IPS-15b (cell line): ENCODE results near the gene UGT1A10.
"Not testable (repeated sequence)": the region's sequence is repeated elsewhere in the genome, so short reads cannot be mapped to it uniquely, and the experiment has no call there.

Experiments
- H3K27me3 ChIP-seq: one replicate; pipeline ENCODE4 v1.6.1; 2013; ENCODE audit warnings: low read length; ENCODE audit not compliant: control insufficient read depth, insufficient read depth
- H3K36me3 ChIP-seq: one replicate; pipeline ENCODE4 v1.6.1; 2013; ENCODE audit warnings: low read length; ENCODE audit not compliant: control insufficient read depth, insufficient read depth
- H3K4me1 ChIP-seq: one replicate; pipeline ENCODE4 v1.6.1; 2013; ENCODE audit warnings: mild to moderate bottlenecking, low read length; ENCODE audit not compliant: control insufficient read depth, insufficient read depth
- H3K4me3 ChIP-seq: one replicate; pipeline ENCODE4 v1.5.1; 2013; ENCODE audit warnings: low read depth, low read length
- H3K9ac ChIP-seq: one replicate; pipeline ENCODE4 v1.6.1; 2013; ENCODE audit warnings: low read depth, mild to moderate bottlenecking, low read length
- H3K9me3 ChIP-seq: one replicate; pipeline ENCODE4 v1.6.1; 2013; ENCODE audit warnings: mild to moderate bottlenecking, low read length; ENCODE audit not compliant: control insufficient read depth, insufficient read depth

Gene UGT1A10

GRCh38 chr2:233636306-233636705 lies at the start of gene UGT1A10:
Gene UGT1A10, plus strand, starts transcription at chr2:233636448. Its CDS starts 75 bp downstream, at chr2:233636523.
- not testable (repeated sequence) for H3K27me3 ChIP-seq, H3K9ac ChIP-seq, H3K4me1 ChIP-seq, H3K36me3 ChIP-seq, H3K4me3 ChIP-seq, H3K9me3 ChIP-seq

- H3K27me3 ChIP-seq = no peaks in the 10 kb centered on the region
- no peaks in the 10 kb centered on the region for H3K36me3 ChIP-seq
- H3K9me3 ChIP-seq = no peaks in the 10 kb centered on the region
- no peaks in the 10 kb centered on the region for H3K4me1 ChIP-seq
- no peak overlapping the region for H3K4me3 ChIP-seq
- H3K9ac ChIP-seq = no peak overlapping the region
Measured at GRCh38 chr2:233588400-233588799, 47.8 kb upstream of the UGT1A10 start.

- H3K4me3 ChIP-seq, H3K27me3 ChIP-seq, H3K4me1 ChIP-seq, H3K9me3 ChIP-seq, H3K36me3 ChIP-seq, H3K9ac ChIP-seq: not testable (repeated sequence)
Measured at GRCh38 chr2:233592706-233593105, 43.5 kb upstream of the UGT1A10 start.

GRCh38 chr2:233593201-233593600 lies 43.0 kb upstream of the UGT1A10 start:
- H3K4me3 ChIP-seq = no peak overlapping the region

GRCh38 chr2:233597522-233597921 lies 38.7 kb upstream of the UGT1A10 start:
- Histone ChIP-seq H3K9me3 (no peaks in the 10 kb centered on the region), H3K9ac (no peak overlapping the region)

More at GRCh38 chr2:233593201-233593600, 43.0 kb upstream of the UGT1A10 start:
- H3K9me3 ChIP-seq = no peaks in the 10 kb centered on the region
- no peaks in the 10 kb centered on the region for H3K36me3 ChIP-seq
- H3K9ac ChIP-seq = no peak overlapping the region
- H3K4me1 ChIP-seq = no peaks in the 10 kb centered on the region
- H3K27me3 ChIP-seq = no peaks in the 10 kb centered on the region

GRCh38 chr2:233598952-233599351 lies 37.3 kb upstream of the UGT1A10 start:
- H3K4me3 ChIP-seq = no peak overlapping the region
- H3K9me3 ChIP-seq = no peaks in the 10 kb centered on the region
- H3K27me3 ChIP-seq = no peaks in the 10 kb centered on the region
- no peaks in the 10 kb centered on the region for H3K36me3 ChIP-seq
- no peak overlapping the region for H3K9ac ChIP-seq
- H3K4me1 ChIP-seq = no peaks in the 10 kb centered on the region

More at GRCh38 chr2:233597522-233597921, 38.7 kb upstream of the UGT1A10 start:
- H3K4me3 ChIP-seq = no peak overlapping the region
- H3K36me3 ChIP-seq = no peaks in the 10 kb centered on the region
- no peaks in the 10 kb centered on the region for H3K4me1 ChIP-seq
- H3K27me3 ChIP-seq = no peaks in the 10 kb centered on the region

- H3K4me1 ChIP-seq = no peaks in the 10 kb centered on the region
- no peak overlapping the region for H3K4me3 ChIP-seq
- no peaks in the 10 kb centered on the region for H3K36me3 ChIP-seq
- no peaks in the 10 kb centered on the region for H3K9me3 ChIP-seq
- no peak overlapping the region for H3K9ac ChIP-seq
- H3K27me3 ChIP-seq = no peaks in the 10 kb centered on the region
Measured at GRCh38 chr2:233600386-233600785, 35.9 kb upstream of the UGT1A10 start.

- no peaks in the 10 kb centered on the region for H3K36me3 ChIP-seq
- H3K9me3 ChIP-seq = no peaks in the 10 kb centered on the region
- no peak overlapping the region for H3K4me3 ChIP-seq
- no peaks in the 10 kb centered on the region for H3K27me3 ChIP-seq
- H3K4me1 ChIP-seq = no peaks in the 10 kb centered on the region
- H3K9ac ChIP-seq = no peak overlapping the region
Measured at GRCh38 chr2:233602076-233602475, 34.2 kb upstream of the UGT1A10 start.

GRCh38 chr2:233603520-233603919 lies 32.7 kb upstream of the UGT1A10 start:
- no peaks in the 10 kb centered on the region for H3K9me3 ChIP-seq
- no peak overlapping the region for H3K4me3 ChIP-seq
- no peaks in the 10 kb centered on the region for H3K36me3 ChIP-seq
- H3K27me3 ChIP-seq = no peaks in the 10 kb centered on the region
- no peak overlapping the region for H3K9ac ChIP-seq
- no peaks in the 10 kb centered on the region for H3K4me1 ChIP-seq

- Histone ChIP-seq H3K27me3 (no peaks in the 10 kb centered on the region), H3K4me1 (no peaks in the 10 kb centered on the region), H3K9me3 (no peaks in the 10 kb centered on the region), H3K9ac (no peak overlapping the region), H3K4me3 (no peak overlapping the region), H3K36me3 (no peaks in the 10 kb centered on the region)
Measured at GRCh38 chr2:233604826-233605225, 31.4 kb upstream of the UGT1A10 start.

- H3K4me1 ChIP-seq = no peaks in the 10 kb centered on the region
- H3K27me3 ChIP-seq = no peaks in the 10 kb centered on the region
- H3K36me3 ChIP-seq = no peaks in the 10 kb centered on the region
- H3K4me3 ChIP-seq = no peak overlapping the region
- H3K9me3 ChIP-seq = no peaks in the 10 kb centered on the region
- no peak overlapping the region for H3K9ac ChIP-seq
Measured at GRCh38 chr2:233605680-233606079, 30.6 kb upstream of the UGT1A10 start.

GRCh38 chr2:233611284-233611683 lies 25.0 kb upstream of the UGT1A10 start:
- no peaks in the 10 kb centered on the region for H3K4me1 ChIP-seq
- no peak overlapping the region for H3K9ac ChIP-seq
- no peaks in the 10 kb centered on the region for H3K9me3 ChIP-seq
- no peaks in the 10 kb centered on the region for H3K27me3 ChIP-seq
- no peaks in the 10 kb centered on the region for H3K36me3 ChIP-seq
- H3K4me3 ChIP-seq = no peak overlapping the region

- H3K4me1 ChIP-seq, H3K36me3 ChIP-seq, H3K4me3 ChIP-seq, H3K9ac ChIP-seq, H3K27me3 ChIP-seq, H3K9me3 ChIP-seq: not testable (repeated sequence)
Measured at GRCh38 chr2:233617476-233617875, 18.8 kb upstream of the UGT1A10 start, which contains the start of gene UGT1A8. Gene UGT1A8, plus strand, starts transcription at chr2:233617633. Its CDS starts 75 bp downstream, at chr2:233617708.
